Neural progenitor cell (in vitro differentiated cells): ENCODE measurements around the gene PTGR1. TPM values are rescaled to one million over a fixed set of nuclear protein-coding genes. Genes with fewer than 3 reads are reported as not detected.

ENCODE experiments used
- DNase-seq: peaks from one replicate; pipeline ENCODE4 v3.0.0-alpha.2; 2016; ENCODE audit warnings: low spot score
- H2AFZ ChIP-seq: fragments of 200-600 bp; sonication (generic); replicated peaks from 2 replicates; pipeline ENCODE4 v1.6.1; 2016; ENCODE audit warnings: antibody characterized with exemption
- H3F3A ChIP-seq: fragments of 200-600 bp; sonication (generic); 2 replicates; pipeline ENCODE4 v1.6.1; 2016; ENCODE audit warnings: antibody characterized with exemption, low read depth
- H3K27ac ChIP-seq: fragments of 200-600 bp; sonication (generic); 2 replicates; pipeline ENCODE4 v1.5.1; 2016; ENCODE audit warnings: mild to moderate bottlenecking
- H3K27me3 ChIP-seq: fragments of 200-600 bp; sonication (generic); 2 replicates; pipeline ENCODE4 v1.6.1; 2016; ENCODE audit warnings: mild to moderate bottlenecking, moderate library complexity
- H3K36me3 ChIP-seq: fragments of 200-600 bp; sonication (generic); 2 replicates; pipeline ENCODE4 v1.5.1; 2016
- H3K4me1 ChIP-seq: fragments of 200-600 bp; sonication (generic); 2 replicates; pipeline ENCODE4 v1.6.1; 2016; ENCODE audit warnings: mixed run types
- H3K4me2 ChIP-seq: fragments of 200-600 bp; sonication (generic); 2 replicates; pipeline ENCODE4 v1.6.1; 2016
- H3K4me3 ChIP-seq: fragments of 200-600 bp; sonication (generic); 2 replicates; pipeline ENCODE4 v1.5.1; 2016
- H3K79me2 ChIP-seq: fragments of 200-600 bp; sonication (generic); 2 replicates; pipeline ENCODE4 v1.6.1; 2016; ENCODE audit warnings: low read depth
- H3K9ac ChIP-seq: fragments of 200-600 bp; sonication (generic); 2 replicates; pipeline ENCODE4 v1.6.1; 2016
- H3K9me3 ChIP-seq: fragments of 200-600 bp; sonication (generic); 2 replicates; pipeline ENCODE4 v1.5.1; 2016; ENCODE audit warnings: low read depth
- H4K20me1 ChIP-seq: fragments of 200-600 bp; sonication (generic); 2 replicates; pipeline ENCODE4 v1.6.1; 2016; ENCODE audit warnings: low read depth
- H3K27ac Mint-ChIP-seq: 3 replicates; pipeline ENCODE4 v1.8.0; 2021; ENCODE audit warnings: mixed read lengths
- H3K27me3 Mint-ChIP-seq: 2 replicates; pipeline ENCODE4 v1.8.0; 2022; ENCODE audit warnings: low read depth, mild to moderate bottlenecking, inconsistent platforms, moderate library complexity, mixed read lengths; ENCODE audit not compliant: insufficient read depth
- H3K36me3 Mint-ChIP-seq: 3 replicates; pipeline ENCODE4 v1.8.0; 2021; ENCODE audit warnings: mixed read lengths
- H3K4me1 Mint-ChIP-seq: 3 replicates; pipeline ENCODE4 v1.8.0; 2021; ENCODE audit warnings: mixed read lengths
- H3K4me3 Mint-ChIP-seq: 3 replicates; pipeline ENCODE4 v1.8.0; 2021; ENCODE audit warnings: mild to moderate bottlenecking, moderate library complexity, mixed read lengths
- H3K9me3 Mint-ChIP-seq: 3 replicates; pipeline ENCODE4 v1.8.0; 2020; ENCODE audit warnings: mixed read lengths
- EZH2 ChIP-seq: fragments of 200-600 bp; sonication (generic); IDR thresholded peaks from 2 replicates; pipeline ENCODE4 v1.6.1; 2017; ENCODE audit warnings: antibody characterized with exemption, mild to moderate bottlenecking, moderate library complexity
- EZH2phosphoT487 ChIP-seq: fragments of 200-600 bp; sonication (generic); IDR thresholded peaks from 2 replicates; pipeline ENCODE4 v1.6.1; 2017; ENCODE audit warnings: antibody characterized with exemption
- total RNA-seq: library from RNA; depleted of rRNA; stranded (reverse); fragments of >200 nt; gene quantifications from 2 replicates; pipeline ENCODE4 v1.2.3, GENCODE V29; 2015; ENCODE audit warnings: low replicate concordance
- TF ChIP-seq, protein P1 (sequence below): fragments of 200-600 bp; sonication (generic); IDR thresholded peaks from 2 replicates; pipeline ENCODE4 v1.5.1; 2017; ENCODE audit warnings: antibody characterized with exemption, mild to moderate bottlenecking

PTGR1 gene
- total RNA-seq, 1 donor from 2014 or later, result 124 TPM

DNA sequence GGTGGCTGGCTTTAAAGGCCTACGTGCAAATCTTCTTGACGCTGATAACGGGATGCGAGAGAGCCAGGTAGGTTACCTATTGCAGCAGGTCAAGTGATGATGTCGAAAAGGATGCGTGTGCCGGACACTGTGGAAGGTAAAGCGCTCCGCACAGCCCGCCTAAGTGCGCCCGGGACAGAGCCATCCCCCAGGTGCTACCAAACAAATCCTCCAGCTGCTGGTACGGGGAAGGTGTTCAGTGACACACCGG, 31.4 kb upstream of the PTGR1 start:
- Histone ChIP-seq H3K79me2 (peaks cover 46% of the 10 kb centered on the region), H3K4me2 (peak overlapping the region; percentile 85), H3F3A (no peaks in the 10 kb centered on the region), H4K20me1 (peaks cover 8% of the 10 kb centered on the region), H3K27ac (no peak overlapping the region), H3K4me1 (peaks cover 13% of the 10 kb centered on the region), H3K4me3 (peak overlapping the region; percentile 79), H3K27me3 (no peaks in the 10 kb centered on the region), H3K9ac (no peak overlapping the region), H3K9me3 (no peaks in the 10 kb centered on the region), H3K36me3 (no peaks in the 10 kb centered on the region), H2AFZ (peak overlapping the region; percentile 95)
- H3K9me3 Mint-ChIP-seq, result peaks cover 3% of the 10 kb centered on the region
- H3K27me3 Mint-ChIP-seq, result peaks cover 6% of the 10 kb centered on the region
- H3K4me3 Mint-ChIP-seq, result peak overlapping the region; percentile 98
- peaks cover 25% of the 10 kb centered on the region for H3K4me1 Mint-ChIP-seq
- DNase-seq, result no peak
- H3K27ac Mint-ChIP-seq, result peak overlapping the region; percentile 48
- TF ChIP-seq EZH2, result no peak
- TF ChIP-seq EZH2phosphoT487, result peak; percentile 20
- H3K36me3 Mint-ChIP-seq, result peaks cover 17% of the 10 kb centered on the region

DNA sequence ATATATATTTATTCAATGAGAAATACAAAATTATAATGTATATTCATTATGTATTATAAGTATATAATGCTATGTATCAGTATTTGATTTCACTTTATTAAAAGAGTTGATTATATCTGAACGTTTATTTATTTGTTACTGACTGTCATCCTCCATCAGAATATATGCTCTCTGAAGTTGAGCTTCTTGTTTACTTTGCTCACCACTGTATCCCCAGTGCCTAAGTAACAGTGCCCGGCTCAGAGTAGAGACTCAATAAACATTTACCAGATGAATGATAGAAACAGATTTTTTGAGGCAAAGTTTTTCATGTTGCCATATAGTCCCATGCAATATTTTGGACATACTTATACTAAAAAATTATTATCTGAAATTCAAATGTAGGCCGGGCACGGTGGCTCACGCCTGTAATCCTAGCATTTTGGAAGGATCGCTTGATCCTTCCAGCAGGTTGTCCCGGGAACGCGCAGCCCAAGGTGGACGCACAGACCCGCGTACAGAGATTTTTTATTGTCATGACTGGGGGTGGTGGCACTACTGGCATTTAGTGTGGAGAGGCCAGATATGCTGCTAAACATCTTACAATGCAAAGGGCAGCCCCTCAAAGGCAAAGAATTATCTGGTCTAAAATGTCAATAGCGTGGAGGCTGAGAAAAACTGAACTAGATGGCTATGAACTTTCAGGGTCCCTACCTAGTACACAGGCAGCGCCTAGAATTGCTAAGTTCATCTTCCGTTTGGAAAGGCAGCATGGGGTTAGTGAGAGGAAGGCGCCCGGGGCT, 30.9 kb upstream of the PTGR1 start:
- Histone ChIP-seq H3K27ac (no peak overlapping the region), H3K27me3 (no peaks in the 10 kb centered on the region)
- no peak for DNase-seq

DNA sequence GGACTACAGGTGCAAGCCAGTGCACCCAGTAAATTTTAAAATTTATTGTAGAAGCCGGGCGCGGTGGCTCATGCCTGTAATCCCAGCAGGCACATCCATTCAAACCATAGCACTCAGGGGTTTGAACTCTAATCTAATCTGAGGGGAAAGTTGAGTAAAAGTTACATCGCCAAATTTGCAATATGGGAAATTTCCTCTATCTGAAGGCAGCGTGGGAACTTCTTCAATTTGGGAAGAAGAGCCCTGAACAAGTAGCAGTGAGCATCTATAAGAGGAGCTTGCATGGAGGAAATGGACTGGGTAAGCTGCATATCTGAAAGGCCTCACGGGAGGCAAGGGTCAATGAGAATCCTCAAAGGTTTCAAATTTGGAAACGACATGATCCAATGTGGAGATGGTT, 29.0 kb upstream of the PTGR1 start:
- Histone ChIP-seq H3K36me3 (no peaks in the 10 kb centered on the region), H3K4me1 (peaks cover 13% of the 10 kb centered on the region), H3K4me2 (no peak overlapping the region), H4K20me1 (peaks cover 8% of the 10 kb centered on the region), H3K4me3 (no peak overlapping the region), H2AFZ (no peak overlapping the region), H3K27ac (no peak overlapping the region), H3K9ac (no peak overlapping the region), H3F3A (no peaks in the 10 kb centered on the region), H3K27me3 (no peaks in the 10 kb centered on the region), H3K79me2 (peaks cover 21% of the 10 kb centered on the region), H3K9me3 (no peaks in the 10 kb centered on the region)
- Mint-ChIP-seq H3K27ac (no peak overlapping the region), H3K27me3 (peaks cover 6% of the 10 kb centered on the region), H3K4me1 (peaks cover 23% of the 10 kb centered on the region), H3K4me3 (no peak overlapping the region), H3K9me3 (peaks cover 3% of the 10 kb centered on the region), H3K36me3 (peaks cover 5% of the 10 kb centered on the region)
- DNase-seq, result no peak
- no peak for TF ChIP-seq EZH2
- TF ChIP-seq EZH2phosphoT487, result no peak
- TF ChIP-seq, protein P1, sequence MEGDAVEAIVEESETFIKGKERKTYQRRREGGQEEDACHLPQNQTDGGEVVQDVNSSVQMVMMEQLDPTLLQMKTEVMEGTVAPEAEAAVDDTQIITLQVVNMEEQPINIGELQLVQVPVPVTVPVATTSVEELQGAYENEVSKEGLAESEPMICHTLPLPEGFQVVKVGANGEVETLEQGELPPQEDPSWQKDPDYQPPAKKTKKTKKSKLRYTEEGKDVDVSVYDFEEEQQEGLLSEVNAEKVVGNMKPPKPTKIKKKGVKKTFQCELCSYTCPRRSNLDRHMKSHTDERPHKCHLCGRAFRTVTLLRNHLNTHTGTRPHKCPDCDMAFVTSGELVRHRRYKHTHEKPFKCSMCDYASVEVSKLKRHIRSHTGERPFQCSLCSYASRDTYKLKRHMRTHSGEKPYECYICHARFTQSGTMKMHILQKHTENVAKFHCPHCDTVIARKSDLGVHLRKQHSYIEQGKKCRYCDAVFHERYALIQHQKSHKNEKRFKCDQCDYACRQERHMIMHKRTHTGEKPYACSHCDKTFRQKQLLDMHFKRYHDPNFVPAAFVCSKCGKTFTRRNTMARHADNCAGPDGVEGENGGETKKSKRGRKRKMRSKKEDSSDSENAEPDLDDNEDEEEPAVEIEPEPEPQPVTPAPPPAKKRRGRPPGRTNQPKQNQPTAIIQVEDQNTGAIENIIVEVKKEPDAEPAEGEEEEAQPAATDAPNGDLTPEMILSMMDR, result no peak

More for the DNA sequence above, 30.9 kb upstream of the PTGR1 start:
- Histone ChIP-seq H4K20me1 (peaks cover 8% of the 10 kb centered on the region), H3K4me1 (peaks cover 13% of the 10 kb centered on the region), H3K9ac (no peak overlapping the region), H3K9me3 (no peaks in the 10 kb centered on the region), H3K79me2 (peaks cover 41% of the 10 kb centered on the region), H3K4me2 (peak overlapping the region; percentile 85), H3K4me3 (peak overlapping the region; percentile 79), H3F3A (no peaks in the 10 kb centered on the region), H2AFZ (peak overlapping the region; percentile 95), H3K36me3 (no peaks in the 10 kb centered on the region)
- Mint-ChIP-seq H3K36me3 (peaks cover 15% of the 10 kb centered on the region), H3K9me3 (peaks cover 3% of the 10 kb centered on the region), H3K4me3 (peak overlapping the region; percentile 98), H3K27ac (peak overlapping the region; percentile 48), H3K4me1 (peaks cover 25% of the 10 kb centered on the region), H3K27me3 (peaks cover 6% of the 10 kb centered on the region)
- TF ChIP-seq EZH2phosphoT487, result no peak
- TF ChIP-seq, protein P1, result no peak
- no peak for TF ChIP-seq EZH2

DNA sequence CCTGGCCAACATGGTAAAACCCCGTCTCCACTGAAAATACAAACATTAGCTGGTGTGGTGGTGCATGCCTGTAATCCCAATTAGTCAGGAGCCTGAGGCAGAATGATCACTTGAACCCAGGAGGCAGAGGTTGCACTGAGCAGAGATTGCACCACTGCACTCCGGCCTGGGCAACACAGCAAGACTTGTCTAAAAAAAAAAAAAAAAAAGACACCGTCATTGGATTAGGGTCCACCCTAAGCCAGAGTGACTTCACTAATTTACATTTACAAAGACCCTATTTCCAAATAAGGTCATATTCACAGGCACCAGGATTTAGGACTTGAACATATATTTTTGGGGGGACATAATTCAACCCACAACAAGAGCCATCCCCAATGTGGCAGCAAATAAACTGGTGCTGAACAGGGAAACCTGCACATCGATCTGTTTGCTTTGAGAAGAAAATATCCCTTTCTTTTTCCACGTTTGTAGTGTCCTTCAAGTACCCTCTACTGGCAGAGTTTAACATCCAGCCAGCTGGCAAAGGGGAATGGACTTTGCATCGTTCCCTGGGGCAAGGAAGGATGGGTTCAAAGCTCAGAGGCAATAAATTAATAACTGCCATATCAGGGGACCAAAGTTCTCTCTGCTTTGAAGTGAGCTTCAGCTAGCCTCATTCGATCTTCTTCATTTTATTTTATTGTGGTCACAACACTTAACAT, 28.0 kb upstream of the PTGR1 start:
- peaks cover 5% of the 10 kb centered on the region for H3K4me1 ChIP-seq
- DNase-seq, result no peak
- H3K9me3 ChIP-seq, result no peaks in the 10 kb centered on the region
- H3K4me3 Mint-ChIP-seq, result no peak overlapping the region
- H3K27ac Mint-ChIP-seq, result no peak overlapping the region
- no peaks in the 10 kb centered on the region for H3K36me3 Mint-ChIP-seq
- H3K79me2 ChIP-seq, result peaks cover 11% of the 10 kb centered on the region
- H3K27me3 Mint-ChIP-seq, result peaks cover 6% of the 10 kb centered on the region
- peaks cover 13% of the 10 kb centered on the region for H3K4me1 Mint-ChIP-seq
- no peaks in the 10 kb centered on the region for H3K27me3 ChIP-seq
- peaks cover 3% of the 10 kb centered on the region for H3K9me3 Mint-ChIP-seq
- H3K27ac ChIP-seq, result no peak overlapping the region
- no peak overlapping the region for H3K4me3 ChIP-seq
- H3K36me3 ChIP-seq, result no peaks in the 10 kb centered on the region
- H2AFZ ChIP-seq, result no peak overlapping the region
- TF ChIP-seq, protein P1, result no peak
- TF ChIP-seq EZH2phosphoT487 (no peak), EZH2 (no peak)
- no peak overlapping the region for H3K9ac ChIP-seq
- H3F3A ChIP-seq, result no peaks in the 10 kb centered on the region
- no peak overlapping the region for H3K4me2 ChIP-seq
- peaks cover 4% of the 10 kb centered on the region for H4K20me1 ChIP-seq
